PC-3 (cell line): ENCODE results near the gene TTLL10.

Experiments
- CTCF ChIP-seq: fragments of 300-600 bp; sonication (generic); conservative IDR thresholded peaks from 2 replicates; pipeline ENCODE4 v1.5.1; 2017; ENCODE audit warnings: antibody characterized with exemption, low read depth, mild to moderate bottlenecking, low read length
- EZH2 ChIP-seq: fragments of 300-600 bp; sonication (generic); IDR thresholded peaks from one replicate; pipeline ENCODE4 v1.6.1; 2017; ENCODE audit warnings: antibody characterized with exemption, mild to moderate bottlenecking, low read length; ENCODE audit not compliant: unreplicated experiment
- EZH2phosphoT487 ChIP-seq: fragments of 300-600 bp; sonication (generic); IDR thresholded peaks from 2 replicates; pipeline ENCODE4 v1.6.1; 2018; ENCODE audit warnings: mild to moderate bottlenecking, antibody characterized with exemption, low read length, borderline replicate concordance

- TF ChIP-seq CTCF (no peak), EZH2phosphoT487 (no peak), EZH2 (no peak)
These were observed 4.9 kb upstream of the TTLL10 start for GRCh38 chr1:1168451-1169411.
